HCT116 (cell line): ENCODE data around the gene CEND1. TPM values are rescaled to one million over a fixed set of nuclear protein-coding genes. Genes with fewer than 3 reads are reported as not detected.

ENCODE experiments used
- ATAC-seq: fragments of 200-7000 bp; cut with Tn5 transposase; 2 replicates; pipeline ENCODE4 v1.9.1; 2020; ENCODE audit warnings: mild to moderate bottlenecking, moderate library complexity
- BruUV-seq: library from RNA; stranded (reverse); fragments of 400-500 nt; replicated peaks from 2 replicates; lab custom pipeline; 2021; lab: Mats Ljungman, UMichigan
- CTCF ChIA-PET: fragments of 300-600 bp; sonication (Branson Sonifier 250); formaldehyde crosslinking; loops from one replicate; lab custom pipeline; 2021; ENCODE audit warnings: antibody characterized with exemption; lab: Charles Lee
- POLR2A ChIA-PET: fragments of 300-600, 350-600 bp; sonication (Branson Sonifier 250); formaldehyde crosslinking; loops from one replicate; lab custom pipeline; 2021; ENCODE audit warnings: antibody characterized with exemption; lab: Charles Lee
- RAD21 ChIA-PET, 2 experiments: fragments of 300-600 bp; sonication (Branson Sonifier 250); formaldehyde crosslinking; loops; one replicate each; lab custom pipeline; 2023; ENCODE audit warnings: low total read pairs in 2 of 2; ENCODE audit not compliant: uncharacterized antibody in 2 of 2, unreplicated experiment in 2 of 2, low non-redundant PET in 1 of 2; lab: Charles Lee
- DNase-seq: peaks from one replicate; pipeline ENCODE4 v3.0.0-alpha.2; 2010; ENCODE audit warnings: low read depth, low spot score
- H2AFZ ChIP-seq: fragments of 200-600 bp; shearing (Covaris generic), sonication (generic); 2 replicates; pipeline ENCODE4 v1.6.1; 2017; ENCODE audit warnings: low read depth, mixed run types, mixed read lengths, antibody characterized with exemption, low read length; ENCODE audit not compliant: poor library complexity, severe bottlenecking
- H3K27ac ChIP-seq: 2 replicates; pipeline ENCODE4 v1.5.1; 2012; ENCODE audit warnings: low read depth, low read length
- H3K27me3 ChIP-seq: fragments of 200-600 bp; sonication (generic); 2 replicates; pipeline ENCODE4 v1.6.1; 2016; ENCODE audit warnings: mixed run types, low read length, mixed read lengths; ENCODE audit not compliant: insufficient read depth
- H3K36me3 ChIP-seq, 2 experiments: fragments of 200-500 bp in 1 of 2; fragments of 200-600 bp in 1 of 2; sonication (Bioruptor generic) in 1 of 2; sonication (generic) in 1 of 2; 2 replicates each; pipeline versions ENCODE4 v1.5.1 to v1.6.1; 2014 to 2016; ENCODE audit warnings: low read length in 2 of 2, inconsistent platforms in 1 of 2, mixed read lengths in 1 of 2, mixed run types in 1 of 2; ENCODE audit not compliant: insufficient read depth in 2 of 2, control insufficient read depth in 1 of 2
- H3K4me1 ChIP-seq, 2 experiments: fragments of 200-600 bp in 1 of 2; sonication (generic) in 1 of 2; 2 replicates each; pipeline versions ENCODE4 v1.5.1 to v1.6.1; 2012 to 2017; ENCODE audit warnings: low read length in 2 of 2, inconsistent platforms in 1 of 2, mild to moderate bottlenecking in 1 of 2, mixed read lengths in 1 of 2, mixed run types in 1 of 2, moderate library complexity in 1 of 2; ENCODE audit not compliant: insufficient read depth in 2 of 2, control insufficient read depth in 1 of 2
- H3K4me2 ChIP-seq: fragments of 200-600 bp; sonication (generic); 2 replicates; pipeline ENCODE4 v1.6.1; 2017; ENCODE audit warnings: mixed run types, low read length, mixed read lengths
- H3K4me3 ChIP-seq, 2 experiments: fragments of 200-600 bp in 1 of 2; sonication (generic) in 1 of 2; replicated peaks in 1 of 2; 2 replicates each; pipeline ENCODE4 v1.5.1; 2011 to 2016; ENCODE audit warnings: low read length in 2 of 2, control low read depth in 1 of 2, low read depth in 1 of 2, mild to moderate bottlenecking in 1 of 2, mixed read lengths in 1 of 2, mixed run types in 1 of 2
- H3K79me2 ChIP-seq: fragments of 200-600 bp; sonication (generic); 2 replicates; pipeline ENCODE4 v1.6.1; 2017; ENCODE audit warnings: mild to moderate bottlenecking, mixed run types, low read length, moderate library complexity, mixed read lengths; ENCODE audit not compliant: insufficient read depth
- H3K9ac ChIP-seq: fragments of 200-600 bp; sonication (generic); 2 replicates; pipeline ENCODE4 v1.6.1; 2016; ENCODE audit warnings: low read length, mixed read lengths
- H3K9me2 ChIP-seq: fragments of 200-600 bp; sonication (generic), shearing (Covaris generic); 2 replicates; pipeline ENCODE4 v1.6.1; 2017; ENCODE audit warnings: mixed run types, mild to moderate bottlenecking, moderate library complexity; ENCODE audit not compliant: insufficient read depth
- H3K9me3 ChIP-seq, 2 experiments: fragments of 200-500 bp in 1 of 2; fragments of 200-600 bp in 1 of 2; sonication (Bioruptor generic) in 1 of 2; sonication (generic) in 1 of 2; 2 replicates each; pipeline ENCODE4 v1.6.1; 2014 to 2017; ENCODE audit warnings: low read length in 2 of 2, mixed read lengths in 2 of 2, inconsistent platforms in 1 of 2, low read depth in 1 of 2, mild to moderate bottlenecking in 1 of 2, mixed run types in 1 of 2, moderate library complexity in 1 of 2; ENCODE audit not compliant: control insufficient read depth in 1 of 2, insufficient read depth in 1 of 2
- H4K20me1 ChIP-seq: fragments of 200-600 bp; sonication (generic), shearing (Covaris generic); 2 replicates; pipeline ENCODE4 v1.6.1; 2017; ENCODE audit warnings: mixed run types, mild to moderate bottlenecking, moderate library complexity; ENCODE audit not compliant: insufficient read depth
- ATF3 ChIP-seq: IDR thresholded peaks from 2 replicates; pipeline ENCODE4 v1.6.1; 2012
- CBX3 ChIP-seq: IDR thresholded peaks from 2 replicates; pipeline ENCODE4 v1.6.1; 2012; ENCODE audit warnings: low read depth
- CTCF ChIP-seq, 3 experiments: fragments of 200-600 bp in 1 of 3; sonication (generic) in 1 of 3; IDR thresholded peaks in 2 of 3; conservative IDR thresholded peaks in 1 of 3; 2 replicates each; pipeline ENCODE4 v1.5.1; 2012 to 2017; ENCODE audit warnings: low read depth in 2 of 3, low read length in 2 of 3, antibody characterized with exemption in 1 of 3, borderline replicate concordance in 1 of 3, control low read depth in 1 of 3, mild to moderate bottlenecking in 1 of 3, mixed read lengths in 1 of 3, mixed run types in 1 of 3, moderate library complexity in 1 of 3; ENCODE audit not compliant: insufficient read depth in 1 of 3
- EGR1 ChIP-seq: IDR thresholded peaks from 2 replicates; pipeline ENCODE4 v1.6.1; 2012; ENCODE audit warnings: low read depth
- ELF1 ChIP-seq: IDR thresholded peaks from 2 replicates; pipeline ENCODE4 v1.6.1; 2012; ENCODE audit warnings: low read depth, borderline replicate concordance
- EZH2 ChIP-seq: fragments of 200-600 bp; sonication (generic); IDR thresholded peaks from 2 replicates; pipeline ENCODE4 v1.6.1; 2017; ENCODE audit warnings: antibody characterized with exemption, mixed run types
- EZH2phosphoT487 ChIP-seq: fragments of 200-600 bp; IDR thresholded peaks from 2 replicates; pipeline ENCODE4 v1.6.1; 2018; ENCODE audit warnings: antibody characterized with exemption, borderline replicate concordance
- FOSL1 ChIP-seq: IDR thresholded peaks from 2 replicates; pipeline ENCODE4 v1.6.1; 2012; ENCODE audit warnings: low read depth
- JUND ChIP-seq: IDR thresholded peaks from 2 replicates; pipeline ENCODE4 v1.6.1; 2012
- POLR2AphosphoS5 ChIP-seq: IDR thresholded peaks from 2 replicates; pipeline ENCODE4 v1.6.1; 2011; ENCODE audit warnings: mild to moderate bottlenecking, low read depth, low read length, moderate library complexity
- RAD21 ChIP-seq: IDR thresholded peaks from 2 replicates; pipeline ENCODE4 v1.6.1; 2012; ENCODE audit warnings: low read depth, mild to moderate bottlenecking
- SIN3A ChIP-seq: IDR thresholded peaks from 2 replicates; pipeline ENCODE4 v1.6.1; 2012; ENCODE audit warnings: low read depth
- SP1 ChIP-seq: IDR thresholded peaks from 2 replicates; pipeline ENCODE4 v1.6.1; 2012; ENCODE audit warnings: low read depth
- SRF ChIP-seq: IDR thresholded peaks from 2 replicates; pipeline ENCODE4 v1.6.1; 2012; ENCODE audit warnings: low read depth
- TCF7L2 ChIP-seq: IDR thresholded peaks from 2 replicates; pipeline ENCODE4 v1.7.0; 2011; ENCODE audit warnings: borderline replicate concordance, inconsistent platforms; ENCODE audit not compliant: insufficient read depth, insufficient read length; ENCODE audit errors: extremely low read depth
- ZBTB33 ChIP-seq: IDR thresholded peaks from 2 replicates; pipeline ENCODE4 v1.6.1; 2011; ENCODE audit warnings: mild to moderate bottlenecking, low read length, moderate library complexity; ENCODE audit not compliant: insufficient replicate concordance; ENCODE audit errors: extremely low read depth
- ZFX ChIP-seq: fragments of 450-650 bp; IDR thresholded peaks from 2 replicates; pipeline ENCODE4 v1.6.1; 2017
- ZNF274 ChIP-seq: fragments of 200-500 bp; sonication (Bioruptor generic); IDR thresholded peaks from 2 replicates; pipeline ENCODE4 v1.6.1; 2014; ENCODE audit warnings: mild to moderate bottlenecking, low read depth, low read length, inconsistent platforms
- intact Hi-C: fragments of 100-400 bp; cut with micrococcal nuclease; formaldehyde crosslinking; loops from 2 replicates; pipeline ENCODE4 v1.10.0; 2022
- total RNA-seq: library from RNA; stranded (reverse); gene quantifications from one replicate; pipeline ENCODE4 v1.2.1, GENCODE V29; 2021; ENCODE audit not compliant: unreplicated experiment

The CEND1 gene
- total RNA-seq, 1 experiment from 2014 or later = 0.27 TPM

- Histone ChIP-seq H3K4me1 (peaks cover 29 to 56% of the 10 kb centered on the region in 2 experiments), H3K9me3 (no peaks in the 10 kb centered on the region), H3K4me2 (peak overlapping the region; percentile 99), H3K79me2 (peaks cover 38% of the 10 kb centered on the region), H3K36me3 (peaks cover 0 to 2% of the 10 kb centered on the region in 2 experiments; a peak in 1 of 4 replicates), H3K9ac (peak overlapping the region; percentile 95), H3K4me3 (peak overlapping the region; percentile 74 to 90), H3K27me3 (no peaks in the 10 kb centered on the region), H4K20me1 (peaks cover 6% of the 10 kb centered on the region; the same call in 1 of the 2 replicates), H3K27ac (peak overlapping the region; percentile 88), H3K9me2 (no peaks in the 10 kb centered on the region), H2AFZ (no peak overlapping the region)
- RAD21 ChIA-PET = no interaction called here
- no TSS peak for BruUV-seq
- intact Hi-C loops = no loop called here
- CTCF ChIA-PET = no interaction called here
- POLR2A ChIA-PET = interaction anchor here (0.9 to 1.4 kb wide), 3 partner anchors 9 to 12 kb away, joined by 3 to 12 read pairs (median 3); partner anchors contain the start of genes PNPLA2, POLR2L and TSPAN4
- DNase-seq (no peak), ATAC-seq (no peak)
- TF ChIP-seq ZBTB33 (no peak), SRF (no peak), FOSL1 (no peak), ZNF274 (no peak), EZH2phosphoT487 (no peak), ELF1 (no peak), SIN3A (no peak), SP1 (no peak), ZFX (no peak), EZH2 (no peak), JUND (no peak), CTCF (IDR thresholded peaks at IDR 0.05 in 2 of 3, conservative IDR thresholded peaks at IDR 0.05 in 1 of 3; ENCODE audit: borderline replicate concordance in 1 of 3, insufficient read depth in 1 of 3, low read depth in 2 of 3, low read length in 2 of 3) (no peak), POLR2AphosphoS5 (no peak), RAD21 (no peak), EGR1 (no peak), TCF7L2 (no peak), CBX3 (no peak), ATF3 (no peak)
Measured at GRCh38 chr11:831118-831864, 41.4 kb upstream of the CEND1 start.
